ENCODE results near the gene AP1M1.

DNA sequence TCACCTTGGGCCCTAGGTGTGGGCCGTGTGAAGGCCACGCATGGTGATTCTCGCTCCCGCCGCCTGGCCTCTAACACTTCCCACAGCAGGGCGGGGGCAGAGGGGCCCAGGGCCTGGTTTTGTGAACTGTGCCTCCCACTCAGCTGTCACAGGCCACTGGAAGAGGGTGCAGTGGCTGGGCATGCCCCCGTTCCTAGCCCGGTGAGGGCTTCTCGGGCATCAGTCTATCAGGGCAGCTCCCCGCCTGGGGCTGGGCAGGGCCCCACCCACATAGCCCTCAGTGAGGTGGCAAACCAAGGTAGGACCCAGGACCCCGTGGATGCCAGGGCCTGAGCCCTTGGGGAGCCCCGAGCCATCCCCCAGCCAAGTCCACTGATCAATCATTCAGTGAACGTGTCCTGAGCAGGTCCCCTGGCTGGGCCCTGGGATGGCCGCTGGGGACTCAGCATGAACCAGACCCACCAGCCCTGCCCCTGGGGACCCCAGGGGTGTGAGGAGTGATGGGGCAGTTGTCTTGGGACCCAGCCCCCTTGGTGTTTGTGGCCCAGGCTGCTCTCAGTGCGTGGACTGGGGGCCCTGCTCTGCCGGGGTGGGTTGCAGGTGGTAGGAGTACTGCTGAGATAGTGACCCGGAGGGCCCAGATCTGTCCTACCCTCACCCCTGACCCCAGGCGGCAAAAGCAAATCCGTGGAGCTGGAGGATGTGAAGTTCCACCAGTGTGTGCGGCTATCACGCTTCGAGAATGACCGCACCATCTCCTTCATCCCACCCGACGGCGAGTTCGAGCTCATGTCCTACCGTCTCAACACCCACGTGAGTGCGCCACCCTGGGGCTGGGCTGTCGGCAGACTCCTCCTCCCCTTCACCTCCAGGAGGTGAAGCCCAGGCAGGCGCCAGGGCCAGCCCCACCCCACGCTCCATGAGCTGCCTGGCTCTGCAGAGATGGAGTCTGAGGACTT lies 29.4 kb downstream of the AP1M1 start:
- TF ChIP-seq CTCF (conservative IDR thresholded peaks at IDR 0.05) (no peak), EZH2 (IDR thresholded peaks at IDR 0.05; ENCODE audit: low read depth) (no peak)

Data from PC-9 (cell line).